Activated naive CD4-positive, alpha-beta T cell treated with anti-CD3 and anti-CD28 coated beads, Interleukin-2, amount 50 U/mL, for 72 hours (primary cell): Measurements from ENCODE around the gene ZNF408. TPM values are rescaled to one million over a fixed set of nuclear protein-coding genes. Genes with fewer than 3 reads are reported as not detected.
"Not testable (repeated sequence)": the region's sequence is repeated elsewhere in the genome, so short reads cannot be mapped to it uniquely, and the experiment has no call there.

Experiments
- ATAC-seq, 2 donors: fragments of 150-1000 bp; cut with Tn5 transposase; 2 replicates each; pipeline ENCODE4 v1.10.0; 2021; ENCODE audit warnings: mild to moderate bottlenecking in 2 of 2, moderate library complexity in 2 of 2
- DNase-seq, 2 donors: peaks; one replicate each; pipeline ENCODE4 v3.0.0; 2021 to 2022; ENCODE audit warnings: low spot score in 2 of 2
- H3K27ac Mint-ChIP-seq, 2 donors: one replicate each; pipeline ENCODE4 v1.8.0; 2022; ENCODE audit warnings: mild to moderate bottlenecking in 2 of 2, mixed read lengths in 2 of 2
- H3K36me3 Mint-ChIP-seq, 2 donors: one replicate each; pipeline ENCODE4 v1.8.0; 2022; ENCODE audit warnings: mixed read lengths in 2 of 2
- H3K9me3 Mint-ChIP-seq, 2 donors: one replicate each; pipeline ENCODE4 v1.8.0; 2022; ENCODE audit warnings: mixed read lengths in 2 of 2
- total RNA-seq, 2 donors: library from RNA; stranded (reverse); gene quantifications; one replicate each; pipeline ENCODE4 v1.2.3, GENCODE V29; 2022

ZNF408 gene
- total RNA-seq, result 10 to 100 TPM; 13.6 to 16.9 TPM

GRCh38 chr11:46700241-46701077, at the start of gene ZNF408, which contains the start of gene ARHGAP1:
Gene ZNF408 (plus strand): TSS chr11:46701031. CDS start chr11:46701048, 17 bp downstream.
Gene ARHGAP1 (minus strand): TSS chr11:46700619. CDS start chr11:46696107, 4,512 bp downstream.
- DNase-seq (peak; percentile 97), ATAC-seq (peak; percentile 95 to 96)
- H3K36me3 Mint-ChIP-seq, result peaks cover 22% of the 10 kb centered on the region in 2 donors
- H3K27ac Mint-ChIP-seq, result peak within 1 kb of the TSS; percentile 97 to 98
- no peaks in the 10 kb centered on the region for H3K9me3 Mint-ChIP-seq

- ATAC-seq, result no peak
- no peak for DNase-seq
- no peak overlapping the region for H3K27ac Mint-ChIP-seq
- peaks cover 0 to 9% of the 10 kb centered on the region in 2 donors for H3K36me3 Mint-ChIP-seq
- H3K9me3 Mint-ChIP-seq, result no peaks in the 10 kb centered on the region
Observed at GRCh38 chr11:46655631-46656030, 45.2 kb upstream of the ZNF408 start.

GRCh38 chr11:46657186-46657585, 43.6 kb upstream of the ZNF408 start:
- H3K9me3 Mint-ChIP-seq, result no peaks in the 10 kb centered on the region
- H3K27ac Mint-ChIP-seq, result peak overlapping the region in 1 of 2 donors; percentile 78
- ATAC-seq (no peak), DNase-seq (no peak)
- H3K36me3 Mint-ChIP-seq, result peaks cover 0 to 9% of the 10 kb centered on the region in 2 donors

- Mint-ChIP-seq H3K9me3 (no peaks in the 10 kb centered on the region), H3K36me3 (peaks cover 0 to 9% of the 10 kb centered on the region in 2 donors), H3K27ac (peak overlapping the region in 1 of 2 donors; percentile 78)
- ATAC-seq, result no peak
- DNase-seq, result no peak
Observed at GRCh38 chr11:46658259-46658658, 42.6 kb upstream of the ZNF408 start.

- Mint-ChIP-seq H3K27ac (peak overlapping the region in 1 of 2 donors; percentile 78), H3K9me3 (no peaks in the 10 kb centered on the region), H3K36me3 (peaks cover 0 to 9% of the 10 kb centered on the region in 2 donors)
- ATAC-seq (no peak), DNase-seq (no peak)
Observed at GRCh38 chr11:46659908-46660307, 40.9 kb upstream of the ZNF408 start.

GRCh38 chr11:46661836-46662235, 39.0 kb upstream of the ZNF408 start:
- no peak for ATAC-seq
- no peak overlapping the region for H3K27ac Mint-ChIP-seq
- no peak for DNase-seq
- H3K36me3 Mint-ChIP-seq, result peaks cover 0 to 9% of the 10 kb centered on the region in 2 donors
- H3K9me3 Mint-ChIP-seq, result no peaks in the 10 kb centered on the region

- H3K36me3 Mint-ChIP-seq, result peaks cover 0 to 9% of the 10 kb centered on the region in 2 donors
Observed at GRCh38 chr11:46662366-46662765, 38.5 kb upstream of the ZNF408 start.

GRCh38 chr11:46663277-46663940, 37.4 kb upstream of the ZNF408 start:
- ATAC-seq (no peak), DNase-seq (no peak)
- H3K27ac Mint-ChIP-seq, result peak overlapping the region in 1 of 2 donors; percentile 89
- peaks cover 0 to 9% of the 10 kb centered on the region in 2 donors for H3K36me3 Mint-ChIP-seq
- H3K9me3 Mint-ChIP-seq, result no peaks in the 10 kb centered on the region

More at GRCh38 chr11:46662366-46662765, 38.5 kb upstream of the ZNF408 start:
- ATAC-seq (no peak), DNase-seq (no peak)
- H3K27ac Mint-ChIP-seq, result peak overlapping the region in 1 of 2 donors; percentile 29
- H3K9me3 Mint-ChIP-seq, result no peaks in the 10 kb centered on the region

- DNase-seq (no peak), ATAC-seq (no peak)
- H3K36me3 Mint-ChIP-seq, result peaks cover 0 to 4% of the 10 kb centered on the region in 2 donors
- H3K9me3 Mint-ChIP-seq, result no peaks in the 10 kb centered on the region
- H3K27ac Mint-ChIP-seq, result peak overlapping the region; percentile 39 to 85
Observed at GRCh38 chr11:46664612-46665011, 36.2 kb upstream of the ZNF408 start.

- H3K36me3 Mint-ChIP-seq, result no peaks in the 10 kb centered on the region
- ATAC-seq (no peak), DNase-seq (no peak)
- H3K9me3 Mint-ChIP-seq, result no peaks in the 10 kb centered on the region
- no peak overlapping the region for H3K27ac Mint-ChIP-seq
Observed at GRCh38 chr11:46665356-46665755, 35.5 kb upstream of the ZNF408 start.

GRCh38 chr11:46666516-46666915, 34.3 kb upstream of the ZNF408 start:
- no peak for DNase-seq
- Mint-ChIP-seq H3K9me3 (no peaks in the 10 kb centered on the region), H3K36me3 (no peaks in the 10 kb centered on the region), H3K27ac (peak overlapping the region in 1 of 2 donors; percentile 11)
- no peak for ATAC-seq

- DNase-seq (no peak), ATAC-seq (no peak)
- Mint-ChIP-seq H3K27ac (peak overlapping the region in 1 of 2 donors; percentile 11), H3K36me3 (no peaks in the 10 kb centered on the region), H3K9me3 (no peaks in the 10 kb centered on the region)
Observed at GRCh38 chr11:46667043-46667481, 33.8 kb upstream of the ZNF408 start.

- Mint-ChIP-seq H3K36me3 (peaks cover 0 to 9% of the 10 kb centered on the region in 2 donors), H3K9me3 (no peaks in the 10 kb centered on the region), H3K27ac (peak overlapping the region; percentile 31 to 39)
- ATAC-seq (no peak), DNase-seq (no peak)
Observed at GRCh38 chr11:46668480-46669085, 32.2 kb upstream of the ZNF408 start.

- no peak for DNase-seq
- H3K27ac Mint-ChIP-seq, result peak overlapping the region; percentile 59 to 63
- H3K9me3 Mint-ChIP-seq, result no peaks in the 10 kb centered on the region
- H3K36me3 Mint-ChIP-seq, result peaks cover 0 to 9% of the 10 kb centered on the region in 2 donors
- ATAC-seq, result no peak
Observed at GRCh38 chr11:46669711-46670139, 31.1 kb upstream of the ZNF408 start.

GRCh38 chr11:46670521-46670920, 30.3 kb upstream of the ZNF408 start:
- peak overlapping the region in 1 of 2 donors; percentile 74 for H3K27ac Mint-ChIP-seq
- not testable (repeated sequence) for H3K9me3 Mint-ChIP-seq, DNase-seq, H3K36me3 Mint-ChIP-seq
- ATAC-seq, result peak in 1 of 2 donors; percentile 4

GRCh38 chr11:46671958-46672315, 28.9 kb upstream of the ZNF408 start:
- ATAC-seq (no peak), DNase-seq (no peak)
- Mint-ChIP-seq H3K36me3 (peaks cover 0 to 9% of the 10 kb centered on the region in 2 donors), H3K9me3 (no peaks in the 10 kb centered on the region), H3K27ac (peak overlapping the region; percentile 74 to 92)

GRCh38 chr11:46672381-46672839, 28.4 kb upstream of the ZNF408 start:
- no peaks in the 10 kb centered on the region for H3K9me3 Mint-ChIP-seq
- peak overlapping the region; percentile 74 to 92 for H3K27ac Mint-ChIP-seq
- peaks cover 0 to 13% of the 10 kb centered on the region in 2 donors for H3K36me3 Mint-ChIP-seq
- no peak for ATAC-seq
- no peak for DNase-seq
